Measurements from ENCODE around the gene CA5B.
A peak's percentile ranks its signal among the peaks of the same experiment; 100 is the strongest.

The CA5B gene

GRCh38 chrX:15786915-15787314 is 48.8 kb downstream of the CA5B start:
- no peaks in the 10 kb centered on the region for H3K27me3 ChIP-seq (ENCODE audit: control insufficient read depth, insufficient read depth, low read length)
- H3K4me3 ChIP-seq (ENCODE audit: low read depth, low read length), result no peak overlapping the region
- H3K9me3 ChIP-seq (ENCODE audit: control insufficient read depth, insufficient read depth, low read length), result no peaks in the 10 kb centered on the region
- no peak overlapping the region for H3K9ac ChIP-seq (ENCODE audit: low read depth, low read length)
- no peak overlapping the region for H3K27ac ChIP-seq (ENCODE audit: low read depth, low read length)
- peaks cover 12% of the 10 kb centered on the region for H3K36me3 ChIP-seq (ENCODE audit: control insufficient read depth, insufficient read depth, low read length)
- H3K4me1 ChIP-seq (ENCODE audit: control insufficient read depth, insufficient read depth, low read length), result peaks cover 11% of the 10 kb centered on the region

GRCh38 chrX:15789979-15790768 is 52.1 kb downstream of the CA5B start, which contains the start of gene ZRSR2:
TSS of gene ZRSR2 (plus strand) at chrX:15790484. CDS start at chrX:15790496, 12 bp downstream.
- Histone ChIP-seq H3K4me3 (ENCODE audit: low read depth, low read length) (peak within 1 kb of the TSS; percentile 82), H3K9ac (ENCODE audit: low read depth, low read length) (peak within 1 kb of the TSS; percentile 47), H3K36me3 (ENCODE audit: control insufficient read depth, insufficient read depth, low read length) (peaks cover 26% of the 10 kb centered on the region), H3K27ac (ENCODE audit: low read depth, low read length) (peak within 1 kb of the TSS; percentile 67), H3K27me3 (ENCODE audit: control insufficient read depth, insufficient read depth, low read length) (no peaks in the 10 kb centered on the region), H3K9me3 (ENCODE audit: control insufficient read depth, insufficient read depth, low read length) (no peaks in the 10 kb centered on the region), H3K4me1 (ENCODE audit: control insufficient read depth, insufficient read depth, low read length) (peaks cover 11% of the 10 kb centered on the region)

GRCh38 chrX:15790769-15791290 is 52.8 kb downstream of the CA5B start:
- Histone ChIP-seq H3K9me3 (ENCODE audit: control insufficient read depth, insufficient read depth, low read length) (no peaks in the 10 kb centered on the region), H3K27ac (ENCODE audit: low read depth, low read length) (peak overlapping the region; percentile 67), H3K4me1 (ENCODE audit: control insufficient read depth, insufficient read depth, low read length) (peaks cover 11% of the 10 kb centered on the region), H3K9ac (ENCODE audit: low read depth, low read length) (peak overlapping the region; percentile 47), H3K36me3 (ENCODE audit: control insufficient read depth, insufficient read depth, low read length) (peaks cover 26% of the 10 kb centered on the region), H3K27me3 (ENCODE audit: control insufficient read depth, insufficient read depth, low read length) (no peaks in the 10 kb centered on the region), H3K4me3 (ENCODE audit: low read depth, low read length) (peak overlapping the region; percentile 82)

- Histone ChIP-seq H3K36me3 (ENCODE audit: control insufficient read depth, insufficient read depth, low read length) (peaks cover 56% of the 10 kb centered on the region), H3K4me1 (ENCODE audit: control insufficient read depth, insufficient read depth, low read length) (no peaks in the 10 kb centered on the region), H3K4me3 (ENCODE audit: low read depth, low read length) (no peak overlapping the region), H3K9ac (ENCODE audit: low read depth, low read length) (no peak overlapping the region), H3K9me3 (ENCODE audit: control insufficient read depth, insufficient read depth, low read length) (no peaks in the 10 kb centered on the region), H3K27ac (ENCODE audit: low read depth, low read length) (no peak overlapping the region), H3K27me3 (ENCODE audit: control insufficient read depth, insufficient read depth, low read length) (no peaks in the 10 kb centered on the region)
Measured at GRCh38 chrX:15797707-15798106, 59.6 kb downstream of the CA5B start.

- H3K4me1 ChIP-seq (ENCODE audit: control insufficient read depth, insufficient read depth, low read length), result no peaks in the 10 kb centered on the region
- no peak overlapping the region for H3K4me3 ChIP-seq (ENCODE audit: low read depth, low read length)
- no peaks in the 10 kb centered on the region for H3K27me3 ChIP-seq (ENCODE audit: control insufficient read depth, insufficient read depth, low read length)
- no peak overlapping the region for H3K27ac ChIP-seq (ENCODE audit: low read depth, low read length)
- H3K9me3 ChIP-seq (ENCODE audit: control insufficient read depth, insufficient read depth, low read length), result no peaks in the 10 kb centered on the region
- no peak overlapping the region for H3K9ac ChIP-seq (ENCODE audit: low read depth, low read length)
- peaks cover 69% of the 10 kb centered on the region for H3K36me3 ChIP-seq (ENCODE audit: control insufficient read depth, insufficient read depth, low read length)
Measured at GRCh38 chrX:15804563-15804962, 66.5 kb downstream of the CA5B start.

GRCh38 chrX:15808254-15808653 is 70.2 kb downstream of the CA5B start:
- H3K27ac ChIP-seq (ENCODE audit: low read depth, low read length), result no peak overlapping the region
- H3K27me3 ChIP-seq (ENCODE audit: control insufficient read depth, insufficient read depth, low read length), result no peaks in the 10 kb centered on the region
- peaks cover 76% of the 10 kb centered on the region for H3K36me3 ChIP-seq (ENCODE audit: control insufficient read depth, insufficient read depth, low read length)
- no peak overlapping the region for H3K9ac ChIP-seq (ENCODE audit: low read depth, low read length)
- no peak overlapping the region for H3K4me3 ChIP-seq (ENCODE audit: low read depth, low read length)
- H3K9me3 ChIP-seq (ENCODE audit: control insufficient read depth, insufficient read depth, low read length), result no peaks in the 10 kb centered on the region
- H3K4me1 ChIP-seq (ENCODE audit: control insufficient read depth, insufficient read depth, low read length), result no peaks in the 10 kb centered on the region

- Histone ChIP-seq H3K9ac (ENCODE audit: low read depth, low read length) (no peak overlapping the region), H3K36me3 (ENCODE audit: control insufficient read depth, insufficient read depth, low read length) (peaks cover 79% of the 10 kb centered on the region), H3K4me3 (ENCODE audit: low read depth, low read length) (no peak overlapping the region), H3K4me1 (ENCODE audit: control insufficient read depth, insufficient read depth, low read length) (peaks cover 19% of the 10 kb centered on the region), H3K27me3 (ENCODE audit: control insufficient read depth, insufficient read depth, low read length) (no peaks in the 10 kb centered on the region), H3K27ac (ENCODE audit: low read depth, low read length) (no peak overlapping the region), H3K9me3 (ENCODE audit: control insufficient read depth, insufficient read depth, low read length) (no peaks in the 10 kb centered on the region)
Measured at GRCh38 chrX:15812192-15812938, 74.3 kb downstream of the CA5B start.

- peaks cover 84% of the 10 kb centered on the region for H3K36me3 ChIP-seq (ENCODE audit: control insufficient read depth, insufficient read depth, low read length)
Measured at GRCh38 chrX:15813416-15813815, 75.3 kb downstream of the CA5B start.

GRCh38 chrX:15814771-15815365 is 76.8 kb downstream of the CA5B start:
- Histone ChIP-seq H3K4me1 (ENCODE audit: control insufficient read depth, insufficient read depth, low read length) (peaks cover 19% of the 10 kb centered on the region), H3K36me3 (ENCODE audit: control insufficient read depth, insufficient read depth, low read length) (peaks cover 86% of the 10 kb centered on the region), H3K9me3 (ENCODE audit: control insufficient read depth, insufficient read depth, low read length) (no peaks in the 10 kb centered on the region), H3K9ac (ENCODE audit: low read depth, low read length) (no peak overlapping the region), H3K4me3 (ENCODE audit: low read depth, low read length) (no peak overlapping the region), H3K27me3 (ENCODE audit: control insufficient read depth, insufficient read depth, low read length) (no peaks in the 10 kb centered on the region), H3K27ac (ENCODE audit: low read depth, low read length) (no peak overlapping the region)

More at GRCh38 chrX:15813416-15813815, 75.3 kb downstream of the CA5B start:
- Histone ChIP-seq H3K4me1 (ENCODE audit: control insufficient read depth, insufficient read depth, low read length) (peaks cover 19% of the 10 kb centered on the region), H3K9ac (ENCODE audit: low read depth, low read length) (no peak overlapping the region), H3K27me3 (ENCODE audit: control insufficient read depth, insufficient read depth, low read length) (no peaks in the 10 kb centered on the region), H3K9me3 (ENCODE audit: control insufficient read depth, insufficient read depth, low read length) (no peaks in the 10 kb centered on the region), H3K4me3 (ENCODE audit: low read depth, low read length) (no peak overlapping the region), H3K27ac (ENCODE audit: low read depth, low read length) (no peak overlapping the region)

- peak overlapping the region; percentile 91 for H3K27ac ChIP-seq (ENCODE audit: low read depth, low read length)
- H3K27me3 ChIP-seq (ENCODE audit: control insufficient read depth, insufficient read depth, low read length), result no peaks in the 10 kb centered on the region
- peak overlapping the region; percentile 65 for H3K9ac ChIP-seq (ENCODE audit: low read depth, low read length)
- H3K36me3 ChIP-seq (ENCODE audit: control insufficient read depth, insufficient read depth, low read length), result peaks cover 87% of the 10 kb centered on the region
- no peaks in the 10 kb centered on the region for H3K9me3 ChIP-seq (ENCODE audit: control insufficient read depth, insufficient read depth, low read length)
- no peak overlapping the region for H3K4me3 ChIP-seq (ENCODE audit: low read depth, low read length)
- H3K4me1 ChIP-seq (ENCODE audit: control insufficient read depth, insufficient read depth, low read length), result peaks cover 19% of the 10 kb centered on the region
Measured at GRCh38 chrX:15815779-15816437, 77.8 kb downstream of the CA5B start.
